Suprapubic skin (tissue), 3 donors: Measurements from ENCODE around the gene DIAPH3.

Experiments used
- EP300 ChIP-seq: sonication (generic); formaldehyde crosslinking; IDR thresholded peaks from one replicate; pipeline ENCODE4 v1.6.1; 2017; ENCODE audit warnings: antibody characterized with exemption
- POLR2A ChIP-seq, 2 donors: fragments of 450-650 bp; IDR thresholded peaks; one replicate each; pipeline ENCODE4 v1.6.1; 2017; ENCODE audit warnings: antibody characterized with exemption in 2 of 2, mild to moderate bottlenecking in 2 of 2, moderate library complexity in 2 of 2
- TF ChIP-seq, protein P1 (sequence below), 2 donors: fragments of 200-600 bp in 1 of 2; fragments of 450-650 bp in 1 of 2; sonication (generic) in 1 of 2; IDR thresholded peaks; one replicate each; pipeline ENCODE4 v1.5.1; 2016 to 2019; ENCODE audit warnings: antibody characterized with exemption in 2 of 2, mild to moderate bottlenecking in 1 of 2, moderate library complexity in 1 of 2

DNA sequence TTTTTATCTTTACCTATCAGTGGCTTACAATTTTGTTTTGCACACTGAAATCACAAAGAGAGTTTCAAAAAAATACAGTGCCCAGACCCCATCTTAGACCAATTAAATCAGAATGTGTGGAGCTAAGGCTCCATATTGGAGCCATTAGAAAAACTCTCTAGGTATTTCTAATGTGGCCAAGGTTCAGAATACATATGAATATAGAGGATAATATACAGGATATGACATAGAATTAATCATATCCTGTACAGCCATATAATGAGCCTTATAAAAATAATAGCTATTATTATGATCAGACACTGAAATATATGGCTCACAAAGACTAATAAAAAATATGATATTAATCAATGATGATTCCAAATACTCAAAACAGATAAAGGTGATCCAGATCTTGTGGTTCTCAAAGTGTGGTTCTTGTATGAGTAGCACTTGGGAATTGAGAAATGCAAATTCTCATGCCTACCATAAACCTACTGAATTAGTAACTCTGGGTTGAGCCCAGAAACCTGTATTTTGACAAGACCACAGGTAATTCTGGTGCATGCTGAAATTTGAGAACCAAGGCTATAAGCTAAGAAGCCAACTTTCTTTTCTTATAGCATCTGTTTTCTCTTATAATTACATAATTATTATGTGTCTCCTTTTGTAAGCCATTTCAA is 408.0 kb downstream of the DIAPH3 start:
- TF ChIP-seq, protein P1, sequence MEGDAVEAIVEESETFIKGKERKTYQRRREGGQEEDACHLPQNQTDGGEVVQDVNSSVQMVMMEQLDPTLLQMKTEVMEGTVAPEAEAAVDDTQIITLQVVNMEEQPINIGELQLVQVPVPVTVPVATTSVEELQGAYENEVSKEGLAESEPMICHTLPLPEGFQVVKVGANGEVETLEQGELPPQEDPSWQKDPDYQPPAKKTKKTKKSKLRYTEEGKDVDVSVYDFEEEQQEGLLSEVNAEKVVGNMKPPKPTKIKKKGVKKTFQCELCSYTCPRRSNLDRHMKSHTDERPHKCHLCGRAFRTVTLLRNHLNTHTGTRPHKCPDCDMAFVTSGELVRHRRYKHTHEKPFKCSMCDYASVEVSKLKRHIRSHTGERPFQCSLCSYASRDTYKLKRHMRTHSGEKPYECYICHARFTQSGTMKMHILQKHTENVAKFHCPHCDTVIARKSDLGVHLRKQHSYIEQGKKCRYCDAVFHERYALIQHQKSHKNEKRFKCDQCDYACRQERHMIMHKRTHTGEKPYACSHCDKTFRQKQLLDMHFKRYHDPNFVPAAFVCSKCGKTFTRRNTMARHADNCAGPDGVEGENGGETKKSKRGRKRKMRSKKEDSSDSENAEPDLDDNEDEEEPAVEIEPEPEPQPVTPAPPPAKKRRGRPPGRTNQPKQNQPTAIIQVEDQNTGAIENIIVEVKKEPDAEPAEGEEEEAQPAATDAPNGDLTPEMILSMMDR (IDR thresholded peaks at IDR 0.05), result no peak
- TF ChIP-seq POLR2A (IDR thresholded peaks at IDR 0.05) (no peak), EP300 (no peak)
